Panc1 (cell line): ENCODE data around the gene LGR5. TPM values are rescaled to one million over a fixed set of nuclear protein-coding genes. Genes with fewer than 3 reads are reported as not detected.

ENCODE experiments used
- ATAC-seq: fragments of 200-7000 bp; cut with Tn5 transposase; 2 replicates; pipeline ENCODE4 v1.9.1; 2020; ENCODE audit warnings: mild to moderate bottlenecking, moderate library complexity
- BruUV-seq: library from RNA; stranded (reverse); fragments of 400-500 nt; replicated peaks from 2 replicates; lab custom pipeline; 2021; lab: Mats Ljungman, UMichigan
- CTCF ChIA-PET: fragments of 300-600 bp; sonication (Branson Sonifier 250); formaldehyde crosslinking; loops from one replicate; lab custom pipeline; 2022; ENCODE audit warnings: antibody characterized with exemption; lab: Charles Lee
- POLR2A ChIA-PET: fragments of 300-600 bp; sonication (Branson Sonifier 250); formaldehyde crosslinking; loops from one replicate; lab custom pipeline; 2022; ENCODE audit warnings: antibody characterized with exemption; lab: Charles Lee
- DNase-seq: peaks from one replicate; pipeline ENCODE4 v3.0.0-alpha.2; 2010; ENCODE audit warnings: low read depth, low spot score
- H3K27ac ChIP-seq: 2 replicates; pipeline ENCODE4 v1.5.1; 2011; ENCODE audit warnings: mild to moderate bottlenecking, low read length, inconsistent platforms
- H3K27me3 ChIP-seq: fragments of 200-500 bp; sonication (Bioruptor generic); 2 replicates; pipeline ENCODE4 v1.6.0; 2014; ENCODE audit warnings: low read length, inconsistent platforms; ENCODE audit not compliant: control insufficient read depth, insufficient read depth
- H3K36me3 ChIP-seq: fragments of 200-500 bp; sonication (Bioruptor generic); 2 replicates; pipeline ENCODE4 v1.5.1; 2014; ENCODE audit warnings: inconsistent platforms, mild to moderate bottlenecking, low read length, moderate library complexity; ENCODE audit not compliant: control insufficient read depth, insufficient read depth
- H3K4me1 ChIP-seq: 2 replicates; pipeline ENCODE4 v1.5.1; 2011; ENCODE audit warnings: inconsistent platforms, mild to moderate bottlenecking, low read length, moderate library complexity; ENCODE audit not compliant: control insufficient read depth, insufficient read depth
- H3K4me3 ChIP-seq, 2 experiments: 2 replicates each; pipeline ENCODE4 v1.5.1; 2011 to 2012; ENCODE audit warnings: low read depth in 2 of 2, low read length in 2 of 2, mild to moderate bottlenecking in 2 of 2, inconsistent platforms in 1 of 2, moderate library complexity in 1 of 2
- H3K9me3 ChIP-seq: fragments of 200-500 bp; sonication (Bioruptor generic); 2 replicates; pipeline ENCODE4 v1.5.1; 2014; ENCODE audit warnings: low read depth, mild to moderate bottlenecking, inconsistent platforms, low read length, moderate library complexity; ENCODE audit not compliant: control insufficient read depth, insufficient read depth
- POLR2AphosphoS5 ChIP-seq: IDR thresholded peaks from 2 replicates; pipeline ENCODE4 v1.6.1; 2012; ENCODE audit warnings: mild to moderate bottlenecking, low read depth, low read length, moderate library complexity
- SIN3A ChIP-seq: IDR thresholded peaks from 2 replicates; pipeline ENCODE4 v1.6.1; 2012; ENCODE audit warnings: low read depth, mild to moderate bottlenecking, low read length, moderate library complexity, borderline replicate concordance; ENCODE audit not compliant: insufficient read depth
- TCF7L2 ChIP-seq: IDR thresholded peaks from 2 replicates; pipeline ENCODE4 v1.6.1; 2011; ENCODE audit warnings: mild to moderate bottlenecking, low read depth, low read length, inconsistent platforms
- in situ Hi-C: cut with HindIII; loops from 2 replicates; pipeline ENCODE4 v1.10.0; 2016; ENCODE audit warnings: low sequenced_read_pairs, low pct_unique_long_range_greater_than_20kb
- intact Hi-C: fragments of 100-400 bp; cut with micrococcal nuclease; formaldehyde crosslinking; loops from one replicate; pipeline ENCODE4 v1.10.0; 2022; ENCODE audit not compliant: unreplicated experiment
- total RNA-seq: library from RNA; stranded (reverse); gene quantifications from one replicate; pipeline ENCODE4 v1.2.1, GENCODE V29; 2021; ENCODE audit not compliant: unreplicated experiment
- TF ChIP-seq, protein P1 (sequence below): fragments of 450-650 bp; IDR thresholded peaks from 2 replicates; pipeline ENCODE4 v1.5.1; 2017; ENCODE audit warnings: mild to moderate bottlenecking
- TF ChIP-seq, protein P2 (sequence below), 2 experiments: IDR thresholded peaks; 2 replicates each; pipeline ENCODE4 v1.6.1; 2011 to 2012; ENCODE audit warnings: low read depth in 2 of 2, control low read depth in 1 of 2, low read length in 1 of 2, mild to moderate bottlenecking in 1 of 2, moderate library complexity in 1 of 2; ENCODE audit not compliant: insufficient read depth in 1 of 2

The LGR5 gene
- total RNA-seq, 1 experiment from 2014 or later, result 1.9 TPM

GRCh38 chr12:71517145-71517846 lies 77.7 kb downstream of the LGR5 start:
- ATAC-seq (no peak), DNase-seq (no peak)
- Histone ChIP-seq H3K4me1 (no peaks in the 10 kb centered on the region), H3K36me3 (no peaks in the 10 kb centered on the region), H3K27me3 (0 out of 2 replicates have a peak, but pooled peaks cover 2% of the 10 kb centered on the region), H3K4me3 (no peak overlapping the region), H3K9me3 (no peaks in the 10 kb centered on the region), H3K27ac (no peak overlapping the region)
- ChIA-PET CTCF (no interaction called here), POLR2A (interaction anchor here (0.5 kb wide), 1 partner anchor 1773 kb away, joined by 6 read pairs; no protein-coding TSS in a partner anchor)
- no TSS peak for BruUV-seq
- intact Hi-C loops (no loop called here), in situ Hi-C loops (no loop called here)
- no peak for TF ChIP-seq POLR2AphosphoS5
- TF ChIP-seq, protein P1, sequence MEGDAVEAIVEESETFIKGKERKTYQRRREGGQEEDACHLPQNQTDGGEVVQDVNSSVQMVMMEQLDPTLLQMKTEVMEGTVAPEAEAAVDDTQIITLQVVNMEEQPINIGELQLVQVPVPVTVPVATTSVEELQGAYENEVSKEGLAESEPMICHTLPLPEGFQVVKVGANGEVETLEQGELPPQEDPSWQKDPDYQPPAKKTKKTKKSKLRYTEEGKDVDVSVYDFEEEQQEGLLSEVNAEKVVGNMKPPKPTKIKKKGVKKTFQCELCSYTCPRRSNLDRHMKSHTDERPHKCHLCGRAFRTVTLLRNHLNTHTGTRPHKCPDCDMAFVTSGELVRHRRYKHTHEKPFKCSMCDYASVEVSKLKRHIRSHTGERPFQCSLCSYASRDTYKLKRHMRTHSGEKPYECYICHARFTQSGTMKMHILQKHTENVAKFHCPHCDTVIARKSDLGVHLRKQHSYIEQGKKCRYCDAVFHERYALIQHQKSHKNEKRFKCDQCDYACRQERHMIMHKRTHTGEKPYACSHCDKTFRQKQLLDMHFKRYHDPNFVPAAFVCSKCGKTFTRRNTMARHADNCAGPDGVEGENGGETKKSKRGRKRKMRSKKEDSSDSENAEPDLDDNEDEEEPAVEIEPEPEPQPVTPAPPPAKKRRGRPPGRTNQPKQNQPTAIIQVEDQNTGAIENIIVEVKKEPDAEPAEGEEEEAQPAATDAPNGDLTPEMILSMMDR, result no peak
- TF ChIP-seq, protein P2, sequence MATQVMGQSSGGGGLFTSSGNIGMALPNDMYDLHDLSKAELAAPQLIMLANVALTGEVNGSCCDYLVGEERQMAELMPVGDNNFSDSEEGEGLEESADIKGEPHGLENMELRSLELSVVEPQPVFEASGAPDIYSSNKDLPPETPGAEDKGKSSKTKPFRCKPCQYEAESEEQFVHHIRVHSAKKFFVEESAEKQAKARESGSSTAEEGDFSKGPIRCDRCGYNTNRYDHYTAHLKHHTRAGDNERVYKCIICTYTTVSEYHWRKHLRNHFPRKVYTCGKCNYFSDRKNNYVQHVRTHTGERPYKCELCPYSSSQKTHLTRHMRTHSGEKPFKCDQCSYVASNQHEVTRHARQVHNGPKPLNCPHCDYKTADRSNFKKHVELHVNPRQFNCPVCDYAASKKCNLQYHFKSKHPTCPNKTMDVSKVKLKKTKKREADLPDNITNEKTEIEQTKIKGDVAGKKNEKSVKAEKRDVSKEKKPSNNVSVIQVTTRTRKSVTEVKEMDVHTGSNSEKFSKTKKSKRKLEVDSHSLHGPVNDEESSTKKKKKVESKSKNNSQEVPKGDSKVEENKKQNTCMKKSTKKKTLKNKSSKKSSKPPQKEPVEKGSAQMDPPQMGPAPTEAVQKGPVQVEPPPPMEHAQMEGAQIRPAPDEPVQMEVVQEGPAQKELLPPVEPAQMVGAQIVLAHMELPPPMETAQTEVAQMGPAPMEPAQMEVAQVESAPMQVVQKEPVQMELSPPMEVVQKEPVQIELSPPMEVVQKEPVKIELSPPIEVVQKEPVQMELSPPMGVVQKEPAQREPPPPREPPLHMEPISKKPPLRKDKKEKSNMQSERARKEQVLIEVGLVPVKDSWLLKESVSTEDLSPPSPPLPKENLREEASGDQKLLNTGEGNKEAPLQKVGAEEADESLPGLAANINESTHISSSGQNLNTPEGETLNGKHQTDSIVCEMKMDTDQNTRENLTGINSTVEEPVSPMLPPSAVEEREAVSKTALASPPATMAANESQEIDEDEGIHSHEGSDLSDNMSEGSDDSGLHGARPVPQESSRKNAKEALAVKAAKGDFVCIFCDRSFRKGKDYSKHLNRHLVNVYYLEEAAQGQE (IDR thresholded peaks at IDR 0.05; ENCODE audit: insufficient read depth in 1 of 2, low read depth in 2 of 2, low read length in 1 of 2), result no peak
- no peak for TF ChIP-seq TCF7L2
- no peak for TF ChIP-seq SIN3A

DNA sequence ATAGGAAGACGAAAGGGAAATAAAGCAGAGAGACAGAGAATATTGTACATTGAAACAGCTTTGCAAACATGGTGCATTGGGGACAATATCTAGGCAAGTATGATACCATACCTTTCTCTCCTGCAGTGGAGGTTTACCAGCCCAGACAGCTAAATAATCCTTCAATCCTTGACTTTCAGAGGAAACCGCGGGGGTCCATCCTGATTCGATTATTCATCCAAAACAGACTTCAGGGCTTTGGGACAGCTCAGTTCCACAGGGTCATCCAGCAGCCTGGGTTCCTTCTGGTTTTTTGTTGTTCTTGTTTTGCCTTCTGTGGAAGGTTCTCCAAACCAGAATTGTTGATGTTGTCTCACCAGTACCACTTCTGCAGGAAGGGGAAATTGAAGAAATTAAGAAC lies 81.5 kb downstream of the LGR5 start:
- no peaks in the 10 kb centered on the region for H3K9me3 ChIP-seq
- H3K4me1 ChIP-seq, result no peaks in the 10 kb centered on the region
- intact Hi-C loops (no loop called here), in situ Hi-C loops (no loop called here)
- ATAC-seq (no peak), DNase-seq (no peak)
- BruUV-seq, result no TSS peak
- no peak overlapping the region for H3K27ac ChIP-seq
- CTCF ChIA-PET, result no interaction called here
- H3K36me3 ChIP-seq, result no peaks in the 10 kb centered on the region
- no peak overlapping the region for H3K4me3 ChIP-seq
- POLR2A ChIA-PET, result no interaction called here
- H3K27me3 ChIP-seq, result 0 out of 2 replicates have a peak, but pooled peaks cover 2% of the 10 kb centered on the region
- TF ChIP-seq POLR2AphosphoS5, result no peak
- no peak for TF ChIP-seq SIN3A

DNA sequence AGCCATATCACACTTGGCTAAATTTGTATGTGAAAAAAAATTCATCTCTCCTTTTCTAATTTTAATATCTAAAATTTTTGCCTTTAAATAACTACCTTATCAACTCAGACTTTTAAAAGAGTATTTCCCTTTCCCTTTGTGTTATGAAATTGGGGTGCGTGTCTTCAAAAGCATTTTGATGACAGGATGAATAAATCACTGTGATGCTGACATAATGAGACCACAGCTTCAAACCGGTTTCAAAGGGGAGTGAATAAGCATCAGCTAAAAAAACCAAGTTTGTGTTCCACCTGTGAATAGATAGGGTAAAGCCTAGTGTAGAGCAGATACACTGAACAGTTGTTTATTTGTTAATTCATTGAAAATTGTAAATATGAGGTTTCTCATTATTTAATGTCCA lies 85.0 kb downstream of the LGR5 start:
- intact Hi-C loops (no loop called here), in situ Hi-C loops (no loop called here)
- ATAC-seq (no peak), DNase-seq (no peak)
- TF ChIP-seq, protein P1, result no peak
- TF ChIP-seq, protein P2 (IDR thresholded peaks at IDR 0.05; ENCODE audit: insufficient read depth in 1 of 2, low read depth in 2 of 2, low read length in 1 of 2), result no peak
- TF ChIP-seq SIN3A (no peak), POLR2AphosphoS5 (no peak), TCF7L2 (no peak)
- CTCF ChIA-PET, result no interaction called here
- no peak overlapping the region for H3K27ac ChIP-seq
- H3K4me1 ChIP-seq, result no peaks in the 10 kb centered on the region
- H3K9me3 ChIP-seq, result no peaks in the 10 kb centered on the region
- H3K27me3 ChIP-seq, result 0 out of 2 replicates have a peak, but pooled peaks cover 2% of the 10 kb centered on the region
- POLR2A ChIA-PET, result no interaction called here
- no peaks in the 10 kb centered on the region for H3K36me3 ChIP-seq
- H3K4me3 ChIP-seq, result no peak overlapping the region
- BruUV-seq, result no TSS peak
